T-helper 9 cell (primary cell): ENCODE results near the gene KIF21A.

Experiments
- DNase-seq: peaks from one replicate; pipeline ENCODE4 v3.0.0-alpha.2; 2020

Gene KIF21A

GRCh38 chr12:39383114-39383513 lies 59.8 kb downstream of the KIF21A start:
- DNase-seq = no peak

- no peak for DNase-seq
These were observed 62.8 kb downstream of the KIF21A start for GRCh38 chr12:39380090-39380489.

DNA sequence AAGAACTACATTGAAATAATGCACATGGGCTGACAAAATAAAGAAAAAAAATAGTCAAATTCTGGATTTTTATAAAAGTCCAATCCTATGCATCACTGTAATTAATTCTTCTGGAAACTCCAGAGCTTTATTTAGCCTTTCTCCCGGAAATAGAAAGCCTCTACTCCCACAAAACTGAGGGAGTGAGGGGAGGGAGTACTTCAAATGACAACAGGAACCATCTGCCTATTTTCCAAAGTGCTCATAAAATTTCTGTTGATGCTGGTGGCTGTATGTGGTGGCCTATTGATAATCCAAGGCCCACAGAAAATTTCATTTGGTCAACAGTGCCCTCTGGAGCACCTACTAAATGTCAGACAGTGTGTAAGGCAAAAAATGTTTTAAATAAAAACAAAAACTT lies 64.6 kb downstream of the KIF21A start:
- no peak for DNase-seq

- no peak for DNase-seq
These were observed 67.6 kb downstream of the KIF21A start for GRCh38 chr12:39375206-39375808.

GRCh38 chr12:39372929-39373328 lies 70.0 kb downstream of the KIF21A start:
- no peak for DNase-seq

GRCh38 chr12:39372204-39372925 lies 70.6 kb downstream of the KIF21A start:
- DNase-seq = no peak

DNA sequence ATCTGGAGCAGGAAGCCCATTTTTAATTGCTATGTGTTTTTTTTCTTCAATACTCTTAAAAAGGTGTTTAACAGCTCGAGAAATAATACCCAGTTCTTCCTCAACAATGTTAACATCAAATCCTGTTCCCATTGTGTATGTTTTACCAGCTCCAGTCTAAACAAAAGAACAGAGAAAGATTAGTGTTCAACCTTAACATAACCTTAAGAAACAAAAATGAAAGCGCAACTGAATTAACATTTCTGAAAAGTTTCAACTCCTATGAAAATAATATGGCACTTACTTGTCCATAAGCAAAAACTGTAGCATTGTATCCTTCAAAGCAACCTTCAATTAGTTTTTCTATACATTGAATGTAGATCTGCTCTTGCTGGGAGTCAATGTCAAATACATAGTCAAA lies 73.2 kb downstream of the KIF21A start:
- DNase-seq = no peak

GRCh38 chr12:39368891-39369290 lies 74.0 kb downstream of the KIF21A start:
- no peak for DNase-seq

GRCh38 chr12:39368096-39368495 lies 74.8 kb downstream of the KIF21A start:
- no peak for DNase-seq

DNA sequence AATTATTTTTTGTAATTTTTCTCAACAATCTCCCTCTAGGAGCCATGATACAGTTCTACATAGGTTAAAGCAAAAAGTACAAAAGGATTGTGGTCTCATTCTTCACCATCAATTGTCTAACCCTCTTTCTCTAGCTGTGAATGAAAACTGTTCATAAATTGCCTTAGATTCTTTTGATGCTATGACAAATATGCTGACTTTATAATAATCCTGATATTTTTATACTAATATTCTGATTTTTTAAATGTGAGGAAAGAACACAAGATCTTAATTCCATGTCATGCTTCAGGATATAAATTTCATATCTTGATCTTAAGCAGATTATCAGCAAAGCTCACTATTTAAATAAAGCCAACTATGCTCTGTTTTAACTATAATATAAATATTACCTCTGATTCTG lies 75.4 kb downstream of the KIF21A start:
- DNase-seq = no peak

DNA sequence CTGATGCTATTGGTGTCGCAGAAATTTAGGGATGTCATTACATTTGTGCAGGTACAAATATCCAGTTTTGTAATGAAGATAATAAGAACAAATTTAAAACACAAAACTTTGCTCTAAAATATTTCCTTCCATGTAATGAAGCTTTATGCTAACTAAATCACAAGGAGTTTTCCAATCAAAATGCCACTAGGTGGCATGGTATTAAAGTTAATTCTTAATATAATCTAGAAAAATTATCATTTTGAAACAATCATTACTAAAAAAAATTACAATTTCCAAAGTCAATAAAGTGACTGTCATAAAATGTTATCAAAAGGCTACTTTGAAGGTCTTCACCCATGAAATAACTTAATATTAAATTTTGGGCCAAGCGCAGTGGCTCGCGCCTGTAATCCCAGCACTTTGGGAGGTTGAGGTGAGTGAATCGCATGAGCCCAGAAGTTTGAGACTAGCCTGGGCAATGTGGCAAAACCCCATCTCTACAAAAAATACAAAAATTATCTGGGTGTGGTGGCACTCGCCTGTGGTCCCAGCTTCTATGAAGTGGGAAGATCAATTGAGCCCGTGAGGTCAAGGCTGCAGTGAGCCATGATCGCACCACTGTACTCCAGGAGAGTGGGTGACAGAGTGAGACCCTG lies 77.4 kb downstream of the KIF21A start:
- DNase-seq = no peak

DNA sequence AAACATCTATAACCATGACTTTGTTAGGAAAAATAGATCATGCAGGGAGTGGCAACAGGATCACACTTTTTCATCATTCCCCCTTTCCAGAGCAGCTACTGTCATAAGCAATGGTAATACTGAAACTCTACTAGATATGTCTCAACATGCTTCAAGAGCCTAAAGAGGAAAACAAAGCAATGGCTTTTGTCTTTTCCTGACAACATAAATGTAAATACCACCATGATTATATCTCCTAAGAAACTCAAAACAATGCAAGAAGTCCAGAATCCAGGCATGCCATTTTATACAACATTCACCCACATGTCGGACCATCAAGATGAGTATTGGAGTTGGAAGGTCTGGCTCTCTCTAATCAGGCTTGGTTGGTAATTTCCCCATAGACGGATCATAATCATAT lies 78.7 kb downstream of the KIF21A start:
- no peak for DNase-seq

DNA sequence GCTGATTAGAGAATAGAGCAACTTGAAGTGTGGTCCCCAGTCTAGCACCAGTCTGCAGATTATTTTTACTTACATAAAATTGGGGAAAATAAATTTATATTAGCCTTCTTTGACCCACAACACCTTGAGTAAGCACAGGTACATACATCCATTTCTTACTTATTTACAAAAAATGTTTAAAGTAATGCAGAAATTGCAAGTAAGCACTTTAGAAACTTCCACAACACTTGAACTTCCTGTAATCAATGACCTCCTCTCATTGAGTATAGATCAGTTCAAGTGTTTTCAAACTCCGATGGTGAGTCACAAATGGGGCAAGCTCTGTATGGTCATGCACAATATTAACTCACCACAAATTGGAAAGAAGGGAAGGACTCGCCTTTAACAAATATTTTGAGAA lies 83.3 kb downstream of the KIF21A start:
- no peak for DNase-seq

DNA sequence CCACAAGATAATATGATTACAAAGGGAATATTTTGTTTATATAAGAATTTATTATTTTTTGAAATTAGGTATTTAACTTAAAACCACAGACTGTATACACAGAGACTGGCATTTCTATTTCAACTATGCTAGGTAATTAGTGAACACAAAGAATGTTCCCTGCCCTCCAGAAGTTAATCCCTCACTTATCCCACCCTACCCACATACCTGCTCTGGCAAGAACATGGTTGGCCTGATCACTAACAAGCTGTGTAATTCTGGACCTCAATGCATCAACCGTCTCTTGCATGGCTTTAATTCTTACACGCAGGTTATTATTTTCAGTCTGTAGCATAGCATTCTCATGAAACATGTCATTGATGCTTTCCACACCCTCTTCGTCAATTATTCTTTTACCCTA lies 85.9 kb downstream of the KIF21A start:
- no peak for DNase-seq

DNA sequence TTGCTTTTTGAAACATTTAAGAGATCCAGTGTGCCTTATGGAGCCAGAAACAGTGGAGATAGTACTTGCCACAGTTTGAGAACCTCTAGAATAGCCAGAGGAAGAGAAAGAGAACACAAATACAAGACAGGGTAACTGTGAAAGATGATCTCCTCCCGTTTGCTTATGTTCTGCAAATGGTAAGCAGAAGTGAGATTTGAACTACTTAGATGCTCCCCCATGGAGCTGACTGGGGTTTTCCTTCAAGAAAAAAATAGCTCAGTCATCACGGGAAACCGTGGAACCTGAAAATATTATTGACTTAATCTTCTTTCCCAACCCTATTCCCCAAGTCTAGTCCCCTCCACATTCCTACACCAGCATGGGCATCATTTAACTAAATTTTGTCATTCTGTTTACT lies 87.1 kb downstream of the KIF21A start:
- DNase-seq = no peak

GRCh38 chr12:39354955-39355354 lies 88.0 kb downstream of the KIF21A start:
- DNase-seq = no peak

DNA sequence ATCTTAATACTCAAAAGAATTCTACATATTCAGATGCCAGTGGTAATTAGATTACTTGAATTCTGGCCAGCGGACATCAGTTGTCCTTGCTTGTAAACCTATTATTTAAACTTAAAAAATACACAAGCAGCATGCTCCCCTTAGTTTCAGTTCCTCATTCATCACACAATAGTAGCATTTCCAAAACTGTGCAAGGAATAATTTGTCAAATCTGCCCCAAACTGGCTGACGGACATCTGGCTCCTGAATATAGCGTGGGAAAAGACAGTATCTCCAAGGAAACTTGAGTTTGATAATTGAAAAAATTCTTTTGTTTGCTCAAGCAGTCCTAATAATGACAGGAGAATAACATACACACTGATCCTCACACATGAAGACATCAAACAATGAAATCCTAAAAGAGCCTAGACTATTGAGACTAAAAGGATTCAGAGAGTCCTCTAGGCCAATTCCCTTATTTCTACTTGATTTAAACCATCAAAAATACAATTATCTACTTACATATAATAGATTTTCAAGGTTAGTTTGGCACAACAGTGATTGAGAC lies 90.4 kb downstream of the KIF21A start:
- DNase-seq = no peak

- no peak for DNase-seq
These were observed 91.8 kb downstream of the KIF21A start for GRCh38 chr12:39351153-39351552.

DNA sequence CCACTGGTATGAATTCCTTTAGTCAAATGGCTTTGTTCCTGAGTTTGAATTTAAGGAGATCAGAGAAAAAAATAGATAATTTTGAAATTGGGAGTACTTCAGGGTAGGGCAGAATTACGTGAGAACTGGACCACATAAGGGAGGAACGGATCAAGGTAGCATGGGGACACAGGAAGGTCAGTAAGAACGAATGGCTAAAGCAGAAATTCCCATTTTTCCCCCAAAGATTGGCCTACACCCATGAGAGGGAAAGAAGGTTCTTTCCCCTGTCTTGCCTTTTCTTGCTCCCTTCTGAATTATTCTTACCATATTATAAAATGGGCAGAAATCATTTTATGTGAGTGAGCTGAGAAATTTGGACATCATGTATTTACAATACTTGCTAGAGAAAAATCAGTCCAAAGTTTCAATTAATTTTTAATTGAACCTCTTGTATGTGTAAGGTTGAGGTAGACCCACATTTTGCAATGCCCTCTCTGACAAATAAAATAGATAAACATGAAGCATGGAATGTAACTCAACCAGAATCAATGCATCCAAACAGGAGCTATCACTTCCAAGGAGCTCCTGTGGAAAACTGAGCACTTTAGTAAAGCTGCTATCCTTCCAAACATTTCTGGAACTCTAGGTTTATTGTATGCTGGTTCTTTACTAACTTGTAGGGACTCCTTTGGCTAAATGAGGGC lies 93.8 kb downstream of the KIF21A start:
- no peak for DNase-seq

DNA sequence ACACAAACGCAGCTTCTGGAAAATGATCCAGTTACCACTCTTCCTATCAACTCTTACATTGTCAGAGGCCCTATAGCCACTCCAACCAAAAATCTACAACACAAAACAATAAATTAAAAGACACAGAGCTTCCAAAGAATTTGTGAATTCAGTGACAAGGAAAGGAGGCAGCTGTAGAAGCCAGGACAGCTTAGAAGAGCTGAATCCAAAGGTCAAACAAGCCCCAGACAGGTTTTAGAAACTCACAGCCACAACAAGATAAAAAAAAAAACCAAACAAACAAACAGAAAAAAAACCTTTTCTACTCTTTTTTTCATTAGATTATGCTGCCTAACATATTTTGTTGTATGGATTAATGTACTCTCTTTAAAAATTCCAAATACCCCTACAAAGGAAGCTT lies 94.4 kb downstream of the KIF21A start:
- DNase-seq = no peak

- DNase-seq = no peak
These were observed 98.0 kb downstream of the KIF21A start for GRCh38 chr12:39344926-39345325.

DNA sequence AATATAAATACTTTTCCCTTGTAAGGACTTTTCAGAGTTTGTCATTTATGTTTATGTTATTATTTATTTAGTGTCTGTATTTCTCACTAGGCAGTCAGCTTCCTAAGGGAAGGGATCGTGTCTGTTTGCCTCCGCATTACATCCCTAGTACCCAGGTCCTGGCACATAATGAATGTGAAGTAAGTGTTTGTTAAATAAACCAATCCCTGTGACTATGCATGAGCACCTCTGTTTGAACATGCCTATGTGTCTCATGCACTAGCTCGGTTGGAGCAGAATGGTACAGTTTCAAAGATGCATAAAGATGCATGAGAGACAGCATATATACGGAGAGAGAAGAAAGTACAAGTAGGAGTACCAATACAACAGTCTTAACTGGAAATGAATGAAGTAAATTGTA lies 99.3 kb downstream of the KIF21A start:
- DNase-seq = no peak

DNA sequence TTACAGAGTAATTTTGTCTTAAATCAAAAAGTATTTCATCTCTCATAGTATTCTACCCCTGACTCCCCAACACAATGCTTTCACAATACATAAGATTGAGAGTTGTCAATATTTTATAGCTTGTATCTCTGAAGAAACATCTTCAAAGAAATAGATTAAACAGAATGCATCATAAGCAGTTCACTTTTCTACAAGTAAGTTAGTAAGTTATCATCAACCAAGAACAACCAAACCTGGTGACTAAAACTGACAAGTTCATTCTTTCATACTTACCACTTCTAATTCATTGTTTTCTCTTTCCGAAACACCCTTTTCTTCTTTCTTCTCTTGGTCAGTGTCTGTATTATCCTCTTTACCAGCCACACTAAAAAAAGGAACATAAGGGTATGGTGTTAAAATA lies 101.2 kb downstream of the KIF21A start:
- DNase-seq = no peak

- DNase-seq = no peak
These were observed 101.7 kb downstream of the KIF21A start for GRCh38 chr12:39341179-39341578.
